ENCODE measurements around the gene PHF2.

- TF ChIP-seq CTCF (conservative IDR thresholded peaks at IDR 0.05) (no peak), EZH2 (IDR thresholded peaks at IDR 0.05; ENCODE audit: low read depth) (no peak)
Measured at GRCh38 chr9:93712896-93713295, 136.5 kb downstream of the PHF2 start.
